COLO668 (cell line): ENCODE measurements around the gene ACTC1.

Source experiments
- DNase-seq: peaks from one replicate; lab custom pipeline; 2025; ENCODE audit not compliant: unreplicated experiment; lab: John Stamatoyannopoulos, UW

ACTC1 gene

GRCh38 chr15:34759992-34760391 is 35.4 kb downstream of the ACTC1 start:
- DNase-seq: no peak

- DNase-seq: no peak
Measured at GRCh38 chr15:34759347-34759746, 36.0 kb downstream of the ACTC1 start.

GRCh38 chr15:34757262-34757661 is 38.1 kb downstream of the ACTC1 start:
- DNase-seq: no peak

GRCh38 chr15:34755419-34755773 is 40.0 kb downstream of the ACTC1 start:
- no peak for DNase-seq

- DNase-seq: peak; percentile 48
Measured at GRCh38 chr15:34754674-34755418, 40.5 kb downstream of the ACTC1 start, which contains the start of gene GJD2. Gene GJD2 (minus strand): TSS chr15:34754998. CDS start chr15:34754488, 510 bp downstream.

GRCh38 chr15:34754171-34754601 is 41.2 kb downstream of the ACTC1 start:
- DNase-seq: no peak

- DNase-seq: no peak
Measured at GRCh38 chr15:34753236-34753894, 42.0 kb downstream of the ACTC1 start.

GRCh38 chr15:34749691-34750090 is 45.7 kb downstream of the ACTC1 start:
- DNase-seq: no peak
